Tracheal epithelial cell (primary cell): ENCODE data around the gene NR5A1. TPM values are rescaled to one million over a fixed set of nuclear protein-coding genes. Genes with fewer than 3 reads are reported as not detected.

ENCODE experiments used
- total RNA-seq: library from RNA; depleted of rRNA; stranded (reverse); fragments of >200 nt; gene quantifications from 2 replicates; pipeline ENCODE4 v1.2.1, GENCODE V29; 2014

The NR5A1 gene
- total RNA-seq = 0.21 TPM in 1 of 2 replicates, not detected in the other

DNA sequence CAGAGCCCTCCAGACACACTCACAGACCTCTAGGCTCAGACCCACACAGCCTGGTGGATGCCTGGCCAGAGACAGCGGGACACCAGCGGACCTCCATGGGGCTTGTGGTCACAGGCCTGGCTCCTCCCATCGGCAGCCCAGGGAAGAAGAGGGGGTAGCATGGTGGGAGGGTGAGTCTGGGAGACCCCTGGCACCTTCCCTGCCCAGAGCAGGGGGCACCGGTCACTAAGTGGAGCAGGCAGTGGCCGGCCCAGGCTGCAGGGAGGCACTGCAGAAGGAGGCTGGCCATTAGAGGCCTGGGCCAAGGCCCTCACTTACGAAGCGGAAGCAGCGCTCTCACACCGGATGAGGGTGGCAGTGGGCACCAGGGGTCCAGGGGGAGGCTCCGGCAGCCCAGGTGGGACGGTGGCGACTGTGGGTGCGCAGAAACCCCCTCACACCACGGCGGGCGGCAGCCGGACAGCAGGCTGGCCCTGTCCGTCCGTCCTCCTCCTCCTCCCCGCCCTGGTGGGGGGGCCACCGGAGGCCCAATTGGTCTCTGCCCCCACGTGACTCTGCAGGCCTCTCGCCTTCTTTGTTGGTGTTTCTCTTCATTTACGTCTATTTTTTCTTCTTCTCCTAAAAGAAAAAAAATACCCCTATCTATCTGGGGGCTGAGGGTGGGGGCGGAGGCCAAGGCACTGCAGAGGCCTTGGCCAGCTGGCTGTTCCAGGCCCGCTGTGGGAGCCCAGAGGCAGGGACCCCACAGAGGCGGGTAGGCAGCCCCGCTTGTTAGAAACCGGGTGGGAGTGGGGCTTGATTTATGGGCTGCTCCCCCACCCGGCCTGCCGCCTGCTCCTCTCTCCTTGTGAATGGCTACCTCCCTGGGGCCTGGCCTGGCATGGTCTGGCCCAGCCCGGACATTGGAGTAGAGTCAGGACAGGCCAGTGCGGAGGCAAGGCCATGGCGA is at the start of gene NR5A1:
Gene NR5A1, minus strand, starts transcription at position 469 of the 949 bp plus-strand sequence. CDS start 4,004 bp downstream, outside the sequence.

GRCh38 chr9:124450241-124450924 is 56.8 kb downstream of the NR5A1 start, which contains the start of gene ADGRD2:
Gene ADGRD2, plus strand, starts transcription at chr9:124450451. Its CDS starts 1,216 bp downstream, at chr9:124451667.

Other genes with a start within 250 kb of the NR5A1 start
- 13.2 and 15.9 TPM in 2 replicates for gene NEK6, start 249.4 kb downstream of the NR5A1 start, total RNA-seq
- 133 and 144 TPM in 2 replicates for gene PSMB7, start 92.0 kb downstream of the NR5A1 start, total RNA-seq
- 0.21 TPM in 1 of 2 replicates, not detected in the other for gene ADGRD2, start 56.9 kb downstream of the NR5A1 start, total RNA-seq